Measurements from ENCODE around the gene CHCHD3.

The CHCHD3 gene

GRCh38 chr7:132759482-132760243 is 322.2 kb downstream of the CHCHD3 start:
- DNase-seq (ENCODE audit: low spot score) = no peak
- no peak for TF ChIP-seq CTCF (IDR thresholded peaks at IDR 0.05; ENCODE audit: extremely low read depth, insufficient read depth, missing control alignments)
- in situ Hi-C loops (cut with MboI; ENCODE audit: low pct_unique_long_range_greater_than_20kb, low sequenced_read_pairs, unreplicated experiment) = no loop called here

GRCh38 chr7:132758986-132759385 is 322.9 kb downstream of the CHCHD3 start:
- DNase-seq (ENCODE audit: low spot score) = no peak
- in situ Hi-C loops (cut with MboI; ENCODE audit: low pct_unique_long_range_greater_than_20kb, low sequenced_read_pairs, unreplicated experiment) = no loop called here
- no peak for TF ChIP-seq CTCF (IDR thresholded peaks at IDR 0.05; ENCODE audit: extremely low read depth, insufficient read depth, missing control alignments)

GRCh38 chr7:132757783-132758182 is 324.1 kb downstream of the CHCHD3 start:
- in situ Hi-C loops (cut with MboI; ENCODE audit: low pct_unique_long_range_greater_than_20kb, low sequenced_read_pairs, unreplicated experiment) = no loop called here
- TF ChIP-seq CTCF (IDR thresholded peaks at IDR 0.05; ENCODE audit: extremely low read depth, insufficient read depth, missing control alignments) = no peak

GRCh38 chr7:132756484-132756990 is 325.4 kb downstream of the CHCHD3 start:
- DNase-seq (ENCODE audit: low spot score) = no peak
- TF ChIP-seq CTCF (IDR thresholded peaks at IDR 0.05; ENCODE audit: extremely low read depth, insufficient read depth, missing control alignments) = no peak
- in situ Hi-C loops (cut with MboI; ENCODE audit: low pct_unique_long_range_greater_than_20kb, low sequenced_read_pairs, unreplicated experiment) = no loop called here

More at GRCh38 chr7:132757783-132758182, 324.1 kb downstream of the CHCHD3 start:
- no peak for DNase-seq (ENCODE audit: low spot score)

- TF ChIP-seq CTCF (IDR thresholded peaks at IDR 0.05; ENCODE audit: extremely low read depth, insufficient read depth, missing control alignments) = no peak
- DNase-seq (ENCODE audit: low spot score) = no peak
- in situ Hi-C loops (cut with MboI; ENCODE audit: low pct_unique_long_range_greater_than_20kb, low sequenced_read_pairs, unreplicated experiment) = no loop called here
Measured at GRCh38 chr7:132755538-132756483, 326.1 kb downstream of the CHCHD3 start.

GRCh38 chr7:132752431-132752830 is 329.5 kb downstream of the CHCHD3 start:
- no peak for DNase-seq (ENCODE audit: low spot score)
- TF ChIP-seq CTCF (IDR thresholded peaks at IDR 0.05; ENCODE audit: extremely low read depth, insufficient read depth, missing control alignments) = no peak
- in situ Hi-C loops (cut with MboI; ENCODE audit: low pct_unique_long_range_greater_than_20kb, low sequenced_read_pairs, unreplicated experiment) = no loop called here

Data from GM13977 (cell line).